NCI-H1105 (cell line): ENCODE measurements around the gene USF1.
"Not testable (repeated sequence)": the region's sequence is repeated elsewhere in the genome, so short reads cannot be mapped to it uniquely, and the experiment has no call there.

Source experiments
- DNase-seq: peaks from one replicate; lab custom pipeline; 2025; lab: John Stamatoyannopoulos, UW

The USF1 gene

DNA sequence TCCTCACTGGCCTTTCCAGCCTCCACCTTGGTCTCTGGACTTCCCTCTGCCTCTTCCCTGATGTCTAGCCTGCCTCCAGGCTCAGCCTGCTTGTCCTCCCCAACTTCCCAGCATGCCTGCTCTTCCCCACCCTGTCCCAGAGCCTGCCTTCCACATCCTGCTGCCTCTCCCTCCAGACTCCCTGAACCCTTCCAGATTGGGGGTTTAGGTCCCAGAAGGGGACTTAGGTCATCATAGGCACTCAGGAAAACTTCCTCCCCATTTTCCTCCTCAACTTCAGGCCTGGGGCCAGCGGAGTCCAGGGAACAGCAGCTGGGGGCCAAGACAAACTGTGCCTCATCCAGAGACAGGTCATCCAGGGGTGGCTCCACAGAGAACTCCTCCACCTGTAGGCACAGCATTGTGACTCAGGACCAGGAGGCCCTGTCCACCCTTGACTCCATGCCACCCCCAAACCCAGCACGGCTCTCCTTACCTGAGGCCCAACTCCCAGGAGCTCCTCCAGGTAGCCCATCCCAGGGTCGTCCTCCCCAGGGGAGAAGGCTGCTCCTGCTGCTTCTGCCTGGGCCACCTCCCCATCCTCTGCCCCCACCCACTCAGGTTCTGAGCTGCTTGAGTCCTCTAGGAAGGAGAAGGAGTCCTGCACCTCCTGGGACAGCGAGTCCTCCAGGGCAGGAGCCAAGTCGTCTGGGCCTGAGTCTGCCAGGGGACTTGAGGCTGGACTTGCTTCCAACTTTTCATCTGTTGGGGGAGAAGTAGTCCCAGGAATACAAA lies 3.4 kb upstream of the USF1 start:
- DNase-seq: no peak

DNA sequence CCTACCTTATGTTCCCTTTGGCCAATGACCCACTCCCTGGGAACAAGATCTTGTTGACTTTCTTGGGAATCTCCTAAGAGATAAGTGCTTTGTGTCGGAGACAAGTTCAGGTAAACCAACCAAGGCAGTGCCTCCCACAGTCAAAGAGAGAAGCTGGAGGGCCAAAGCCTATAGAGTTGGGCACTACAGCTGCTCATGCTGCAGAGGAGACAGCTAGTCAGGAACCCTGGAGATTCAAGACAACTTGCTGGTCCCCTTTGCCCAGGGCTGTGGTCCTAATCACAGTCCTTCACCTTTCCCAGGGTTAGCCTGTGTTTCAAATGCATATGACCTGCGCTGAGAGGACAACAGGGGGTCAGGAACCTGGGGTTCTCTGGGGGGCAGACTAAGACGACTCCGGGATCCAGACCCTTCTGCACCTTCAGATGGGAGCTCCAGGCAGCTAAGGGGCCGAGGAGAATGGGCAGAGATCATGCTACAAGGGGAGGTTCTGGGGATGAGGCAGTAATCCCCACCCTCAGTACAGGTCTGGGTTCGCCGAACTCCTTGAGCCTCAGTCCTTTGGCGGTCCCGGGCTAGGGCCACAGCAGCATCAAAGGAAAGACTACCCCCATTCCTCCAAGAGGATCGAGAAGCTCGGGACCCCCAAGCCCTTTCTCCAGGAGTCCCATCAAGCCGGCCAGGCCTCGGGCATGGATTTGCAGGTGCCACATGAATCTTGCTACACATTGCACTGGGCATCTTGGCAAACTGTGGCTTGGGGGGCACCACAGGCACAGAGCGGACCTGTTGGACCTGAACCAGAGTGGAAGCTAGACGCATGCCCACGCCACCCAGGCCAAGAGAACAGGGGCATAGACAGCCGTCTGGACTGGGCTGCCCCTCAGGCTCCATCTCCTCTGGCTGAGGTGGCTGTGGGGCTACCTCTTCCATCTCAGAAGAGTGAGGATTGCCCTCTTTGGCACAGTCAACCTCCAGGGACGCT lies 2.0 kb upstream of the USF1 start:
- no peak for DNase-seq

DNA sequence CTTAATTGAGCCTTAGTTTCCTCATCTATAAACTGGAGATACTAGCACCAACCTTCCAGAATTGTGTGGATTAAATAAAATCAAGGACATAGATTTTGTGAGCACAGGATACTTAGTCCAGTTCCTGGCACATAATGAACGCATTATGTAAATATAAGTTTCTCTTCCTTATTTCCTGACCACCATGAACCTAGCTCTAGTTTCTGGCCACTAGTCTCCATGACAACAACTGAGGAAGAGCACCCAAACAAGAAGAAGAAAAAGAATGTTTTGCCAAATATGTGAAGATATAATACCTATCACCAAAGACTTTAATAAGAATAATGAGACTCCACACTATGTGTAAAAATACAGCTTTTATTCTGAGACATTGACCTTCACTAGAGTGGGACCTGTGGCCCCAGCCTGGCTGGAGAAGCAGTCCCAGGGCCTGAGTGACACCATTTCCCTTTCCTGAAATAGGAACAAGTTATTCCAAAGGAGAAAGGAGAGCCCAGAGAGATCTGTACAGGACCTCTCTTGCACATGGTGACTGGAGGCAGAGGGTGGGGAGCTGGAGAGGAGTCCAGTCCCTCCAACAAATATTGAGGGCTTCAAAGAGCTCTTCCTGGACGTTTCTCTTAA lies 940 bp upstream of the USF1 start:
- DNase-seq: no peak

DNA sequence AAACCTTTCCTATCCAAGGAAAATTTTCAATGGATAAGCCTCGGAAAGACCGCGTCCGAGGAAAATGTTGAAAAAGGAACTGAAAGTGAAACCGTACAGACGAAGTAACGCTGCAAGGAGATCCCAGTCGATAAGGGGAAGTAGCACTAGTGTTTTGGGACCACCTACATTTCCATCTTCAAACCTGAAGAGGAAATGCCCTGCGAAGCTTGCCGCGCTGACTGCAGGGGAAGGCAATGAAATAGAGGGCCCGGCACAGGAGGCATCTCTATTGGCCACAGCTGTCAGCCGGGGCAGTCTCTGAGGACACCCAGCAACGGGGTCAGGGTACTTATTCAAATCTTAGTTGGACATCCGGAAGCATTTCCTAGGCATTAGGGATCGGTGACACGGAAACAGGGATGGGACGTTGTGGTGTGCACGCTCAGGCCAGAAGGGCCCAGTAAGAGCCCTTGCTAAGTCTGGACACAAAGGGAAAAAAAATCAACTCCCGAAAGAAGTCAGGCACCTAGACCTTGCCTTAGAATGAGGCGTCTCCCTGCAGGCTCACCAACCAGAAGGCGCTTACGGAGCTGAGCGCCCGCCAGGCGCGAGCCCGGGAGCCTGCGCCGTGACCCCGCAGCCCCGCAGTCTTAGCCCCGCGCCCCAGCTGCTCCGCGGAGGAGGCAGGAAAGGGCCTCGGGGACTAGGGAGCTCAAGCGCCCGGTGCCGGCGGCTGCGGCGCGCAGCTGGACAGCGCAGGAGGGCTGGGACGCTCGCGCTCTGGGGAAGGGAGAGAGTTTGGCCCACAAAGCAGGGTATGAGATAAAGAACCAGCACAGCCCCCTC lies 655 bp downstream of the USF1 start:
- peak; percentile 8 for DNase-seq

DNA sequence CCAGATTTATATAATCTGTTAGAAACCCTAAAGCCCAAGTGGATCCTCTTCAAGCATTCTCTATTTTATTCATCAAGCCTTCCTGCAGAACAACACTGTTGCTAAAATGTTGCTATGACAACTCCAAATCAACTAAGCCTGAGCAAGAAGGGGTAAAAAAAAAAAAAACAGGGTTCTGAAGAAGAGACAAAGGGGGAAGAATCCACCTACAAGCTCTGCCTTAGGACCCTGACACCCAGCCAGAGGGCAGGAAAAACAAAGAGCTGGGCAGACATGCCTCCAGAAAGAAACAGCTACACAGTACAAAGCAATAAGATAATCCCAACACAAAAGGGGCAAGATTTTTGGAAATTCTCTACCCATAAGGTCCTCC lies 1.3 kb downstream of the USF1 start:
- no peak for DNase-seq

DNA sequence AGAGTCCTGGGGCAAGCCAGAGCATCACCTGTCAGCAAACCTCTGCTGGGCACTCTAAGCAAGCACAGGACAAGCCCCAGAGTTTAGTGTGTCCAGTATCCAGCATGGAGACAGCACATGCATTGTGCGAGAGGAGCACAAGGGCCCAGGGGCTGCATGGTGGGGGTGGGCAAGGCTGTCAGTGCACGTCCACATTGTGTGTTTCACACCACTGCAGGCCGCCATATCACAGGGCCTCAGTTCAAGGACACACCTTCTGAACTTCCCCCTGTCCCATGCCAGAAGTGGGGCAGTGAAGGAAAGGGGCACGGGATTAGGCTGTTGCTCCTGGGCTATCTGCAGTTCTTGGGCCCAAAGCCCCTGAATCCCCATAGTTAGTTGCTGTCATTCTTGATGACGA lies 6.2 kb downstream of the USF1 start:
- DNase-seq: no peak

DNA sequence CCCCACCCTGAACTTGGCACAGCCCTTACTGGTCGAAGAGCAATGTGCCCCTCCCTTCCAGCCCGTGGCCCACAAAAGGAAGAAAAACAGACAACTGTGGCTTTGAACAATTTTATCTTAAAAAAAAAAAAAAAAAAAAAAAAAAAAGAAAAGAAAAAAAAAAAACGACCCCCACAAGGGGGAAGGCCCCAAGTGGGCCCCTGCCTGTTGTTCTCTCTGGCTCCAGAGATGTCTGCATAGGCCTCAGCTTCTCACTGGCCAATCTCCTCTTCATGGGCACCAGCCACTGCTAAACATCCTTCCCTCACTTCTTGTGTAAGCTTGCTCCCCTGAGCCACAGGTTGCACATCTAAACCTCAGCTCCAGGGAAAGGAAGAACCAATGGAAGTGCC lies 6.6 kb downstream of the USF1 start:
- no peak for DNase-seq

DNA sequence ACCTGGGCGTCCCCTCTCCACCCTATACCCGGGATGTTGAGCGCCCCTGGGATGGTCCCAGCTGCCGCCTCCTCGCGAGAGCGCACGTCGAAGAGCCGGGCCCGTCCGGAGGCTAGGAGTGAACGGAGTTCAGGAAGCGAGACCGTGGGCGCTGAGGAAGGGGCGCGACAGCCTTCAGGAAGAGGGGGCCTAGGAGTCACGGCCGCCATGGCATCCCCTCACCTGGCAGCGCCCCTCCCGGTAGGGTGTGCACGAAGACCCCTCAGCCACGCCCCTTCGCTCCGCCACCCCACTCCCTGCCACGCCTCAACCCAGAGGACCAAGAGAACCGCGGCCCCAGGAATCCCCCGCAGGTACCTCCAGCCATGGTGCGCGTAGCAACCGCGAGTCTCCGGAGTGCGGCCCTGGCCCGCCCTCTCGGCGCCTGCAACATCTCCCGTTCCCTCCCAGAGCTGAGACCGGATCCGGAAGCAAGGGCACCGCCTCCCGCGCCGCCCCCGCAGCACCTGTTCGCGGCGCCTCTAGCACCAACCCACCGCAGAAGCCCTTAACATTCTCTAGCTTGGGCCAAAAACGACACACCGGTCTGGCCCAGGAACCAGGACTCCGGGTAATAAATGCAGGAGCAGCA lies 7.1 kb downstream of the USF1 start, which contains the start of gene TSTD1:
Gene TSTD1 (minus strand): TSS at position 442 of the 631 bp plus-strand sequence. CDS start 75 bp downstream, at position 367.
- DNase-seq: peak; percentile 80

DNA sequence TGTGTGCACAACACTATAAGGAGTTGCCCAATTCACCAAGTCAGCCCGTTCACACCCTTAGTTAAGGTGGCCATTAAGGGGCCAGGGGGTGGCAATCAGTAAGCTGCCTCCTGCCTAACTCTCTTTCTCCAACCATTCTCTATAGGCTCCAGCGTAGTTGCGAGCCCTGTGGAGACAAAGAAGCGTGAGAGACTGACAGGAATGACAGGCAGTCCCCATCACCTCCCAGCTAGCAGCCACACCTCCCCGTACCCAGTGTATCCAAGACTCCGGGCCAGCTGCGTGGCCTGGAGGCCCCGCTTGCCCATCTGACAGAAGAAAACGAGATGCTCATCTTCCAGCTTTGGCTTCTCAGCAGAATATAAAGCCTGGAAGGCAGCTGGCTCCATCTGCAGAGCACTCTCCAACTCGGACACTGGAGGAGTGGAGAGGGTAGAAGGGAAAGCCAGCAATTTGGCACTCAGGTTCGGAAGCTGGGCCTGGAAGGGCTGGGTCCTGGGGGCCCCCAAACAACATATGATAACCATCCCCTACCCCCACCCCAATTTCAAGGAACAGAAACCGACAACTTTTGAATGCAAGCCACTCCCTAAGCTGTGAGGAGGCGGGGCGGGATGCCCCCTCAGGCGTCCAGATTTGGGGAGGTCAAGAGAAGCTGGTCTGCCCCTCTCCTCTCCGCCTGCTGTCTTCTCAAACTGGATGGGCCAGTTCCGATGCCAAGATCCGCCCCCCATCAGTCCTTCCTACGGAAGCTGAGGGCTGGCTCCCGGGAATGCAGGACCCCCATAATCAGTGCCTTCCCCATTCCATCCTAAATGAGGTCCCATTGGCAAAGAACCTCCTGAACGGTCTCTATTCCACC lies 7.9 kb downstream of the USF1 start:
- DNase-seq: peak; percentile 38

DNA sequence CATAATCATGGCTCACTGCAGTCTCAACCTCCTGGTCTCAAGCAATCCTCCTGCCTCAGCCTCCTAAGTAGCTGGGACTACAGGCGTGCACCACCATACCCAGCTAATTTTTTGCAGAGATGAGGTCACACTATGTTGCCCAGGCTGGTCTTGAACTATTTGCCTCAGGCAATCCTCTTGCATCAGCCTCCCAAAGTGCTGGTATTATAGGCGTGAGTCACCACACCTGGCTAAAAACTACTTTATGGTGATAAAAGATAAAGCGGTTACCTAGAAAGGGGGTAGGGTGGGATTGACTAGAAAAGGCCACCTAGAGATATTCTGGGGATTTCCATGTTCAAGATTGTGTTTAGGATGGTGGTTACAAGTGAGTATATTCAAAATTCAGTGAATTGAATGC lies 12.0 kb downstream of the USF1 start:
- DNase-seq: no peak

DNA sequence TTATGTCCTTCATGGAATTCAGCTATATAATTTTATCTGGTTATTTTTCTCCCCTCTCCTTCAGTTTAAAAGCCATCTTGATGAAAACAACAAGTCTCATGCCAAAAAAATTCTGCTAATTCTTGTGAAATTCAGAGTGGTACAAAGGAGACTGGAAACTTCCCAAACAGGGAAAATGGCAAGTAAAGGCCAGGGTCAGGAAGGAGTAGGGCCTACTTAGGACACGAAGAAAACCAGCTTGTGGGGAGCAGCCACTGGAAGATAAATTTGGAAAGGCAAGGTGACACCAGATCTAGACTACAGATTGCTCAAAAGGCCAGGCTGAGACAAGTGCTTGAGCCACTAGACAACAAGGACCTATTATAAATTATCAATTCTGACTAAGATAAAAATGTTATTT lies 13.4 kb downstream of the USF1 start:
- no peak for DNase-seq

DNA sequence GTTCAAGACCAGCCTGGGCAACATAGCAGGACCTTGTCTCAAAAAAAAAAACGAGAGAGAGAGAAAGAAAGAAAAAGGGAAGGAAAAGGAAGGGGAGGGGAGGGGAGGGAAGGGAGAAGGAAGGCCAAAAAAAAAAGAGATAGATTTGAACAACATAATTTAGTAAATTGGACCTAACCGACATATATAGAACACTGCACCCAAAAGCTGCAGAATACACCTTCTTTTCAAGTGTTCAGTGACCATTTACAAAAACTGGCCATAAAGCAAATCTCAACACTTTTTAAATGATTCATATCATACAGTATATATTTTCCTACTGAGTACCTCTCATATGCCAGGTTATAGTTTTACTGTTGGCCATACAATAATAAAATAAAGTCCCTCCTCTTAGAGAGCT lies 13.9 kb downstream of the USF1 start:
- no peak for DNase-seq

DNA sequence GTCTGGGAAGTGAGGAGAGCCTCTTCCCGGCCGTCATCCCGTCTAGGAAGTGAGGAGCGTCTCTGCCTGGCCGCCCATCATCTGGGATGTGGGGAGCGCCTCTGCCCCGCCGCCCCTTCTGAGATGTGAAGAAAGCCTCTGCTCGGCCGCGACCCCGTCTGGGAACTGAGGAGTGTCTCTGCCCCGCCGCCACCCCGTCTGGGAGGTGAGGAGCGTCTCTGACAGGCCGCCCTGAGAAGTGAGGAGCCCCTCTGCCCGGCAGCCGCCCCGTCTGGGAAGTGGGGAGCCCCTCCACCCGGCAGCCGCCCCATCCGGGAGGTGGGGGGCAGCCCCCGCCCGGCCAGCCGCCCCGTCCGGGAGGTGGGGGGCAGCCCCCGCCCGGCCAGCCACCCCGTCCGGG lies 16.3 kb downstream of the USF1 start:
- DNase-seq: not testable (repeated sequence)

DNA sequence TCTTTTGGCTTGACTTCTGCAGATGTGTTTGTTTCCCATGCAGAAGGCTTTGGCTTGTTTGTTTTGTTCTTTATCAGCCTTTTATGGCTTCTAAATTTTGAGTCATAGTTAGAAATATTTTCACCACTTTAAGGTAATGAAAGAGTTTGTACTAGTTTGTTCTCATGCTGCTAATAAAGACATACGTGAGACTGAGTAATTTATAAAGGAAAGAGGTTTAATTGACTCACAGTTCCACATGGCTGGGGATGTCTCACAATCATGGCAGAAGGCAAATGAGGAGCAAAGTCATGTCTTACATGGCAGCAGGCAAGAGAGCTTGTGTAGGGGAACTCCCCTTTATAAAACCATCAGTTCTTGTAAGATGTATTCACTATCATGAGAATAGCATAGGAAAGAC lies 18.8 kb downstream of the USF1 start:
- DNase-seq: not testable (repeated sequence)

DNA sequence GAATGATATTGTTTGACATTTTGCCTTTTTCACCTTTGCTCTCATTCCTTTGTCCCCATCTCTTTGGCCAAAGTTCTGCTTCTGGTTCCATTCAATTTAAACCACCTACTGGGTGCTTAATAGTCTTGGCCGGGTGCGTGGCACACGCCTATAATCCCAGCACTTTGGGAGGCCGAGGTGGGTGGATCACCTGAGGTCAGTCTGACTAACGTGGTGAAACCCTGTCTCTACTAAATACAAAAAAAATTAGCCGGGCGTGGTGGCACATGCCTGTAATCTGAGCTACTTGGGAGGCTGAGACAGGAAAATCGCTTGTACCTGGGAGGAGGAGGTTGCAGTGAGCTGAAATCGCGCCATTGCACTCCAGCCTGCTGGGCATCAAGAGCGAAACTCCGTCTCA lies 23.3 kb downstream of the USF1 start:
- not testable (repeated sequence) for DNase-seq

DNA sequence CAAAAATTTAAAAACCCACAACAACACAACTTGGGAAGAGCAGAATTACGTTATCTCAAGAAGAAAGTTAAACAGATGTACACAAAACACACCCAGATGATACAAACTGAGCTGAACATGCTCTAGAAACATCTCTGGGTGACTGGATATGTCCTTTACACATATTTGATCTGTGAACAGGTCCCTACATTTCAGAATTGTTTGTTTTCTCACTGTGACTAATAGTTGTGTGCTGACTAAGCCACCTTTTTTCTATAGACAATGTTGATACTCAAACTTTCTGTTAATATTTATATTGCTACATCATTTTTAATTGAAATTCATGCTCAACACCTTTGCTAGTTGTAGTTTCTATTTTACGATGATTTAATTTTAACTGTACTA lies 23.8 kb downstream of the USF1 start:
- DNase-seq: no peak

DNA sequence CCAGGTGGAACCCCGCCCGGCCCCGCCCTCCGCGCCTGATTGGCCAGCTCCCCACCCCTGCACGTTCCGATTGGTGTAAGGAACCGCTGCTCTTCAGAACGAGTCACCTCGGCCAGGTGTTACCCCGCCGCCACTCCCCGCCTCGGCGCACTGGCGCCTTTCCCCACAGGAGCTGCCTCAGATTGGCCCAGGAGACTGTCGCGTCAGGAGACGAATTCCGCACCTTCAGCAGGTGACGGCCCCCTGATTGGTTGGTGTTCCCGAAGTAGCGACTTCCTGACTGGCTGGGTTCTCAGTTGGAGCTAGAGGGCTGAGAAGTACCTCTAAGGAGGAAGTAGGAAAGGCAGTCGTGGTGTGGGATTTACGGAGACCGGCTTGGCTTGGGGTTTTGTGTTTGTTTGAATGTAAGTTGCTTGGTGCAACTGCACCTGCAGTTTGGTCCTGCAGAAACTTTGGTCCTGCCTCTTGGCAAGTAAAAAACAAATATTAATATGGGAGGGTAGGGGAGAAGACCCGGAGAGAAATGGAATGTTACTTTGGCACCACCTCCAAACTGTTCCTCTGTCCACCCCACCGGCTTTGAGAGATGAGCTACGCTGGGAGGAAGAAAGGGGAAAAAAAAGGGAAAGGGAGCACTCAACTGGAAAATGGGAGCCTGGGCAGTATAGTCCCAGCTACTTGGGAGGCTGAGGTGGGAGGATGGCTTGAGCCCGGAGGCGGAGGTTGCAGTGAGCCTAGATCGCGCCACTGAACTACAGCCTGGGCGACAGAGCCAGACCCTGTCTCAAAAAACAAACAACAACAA lies 24.4 kb downstream of the USF1 start:
- peak; percentile 99 for DNase-seq

DNA sequence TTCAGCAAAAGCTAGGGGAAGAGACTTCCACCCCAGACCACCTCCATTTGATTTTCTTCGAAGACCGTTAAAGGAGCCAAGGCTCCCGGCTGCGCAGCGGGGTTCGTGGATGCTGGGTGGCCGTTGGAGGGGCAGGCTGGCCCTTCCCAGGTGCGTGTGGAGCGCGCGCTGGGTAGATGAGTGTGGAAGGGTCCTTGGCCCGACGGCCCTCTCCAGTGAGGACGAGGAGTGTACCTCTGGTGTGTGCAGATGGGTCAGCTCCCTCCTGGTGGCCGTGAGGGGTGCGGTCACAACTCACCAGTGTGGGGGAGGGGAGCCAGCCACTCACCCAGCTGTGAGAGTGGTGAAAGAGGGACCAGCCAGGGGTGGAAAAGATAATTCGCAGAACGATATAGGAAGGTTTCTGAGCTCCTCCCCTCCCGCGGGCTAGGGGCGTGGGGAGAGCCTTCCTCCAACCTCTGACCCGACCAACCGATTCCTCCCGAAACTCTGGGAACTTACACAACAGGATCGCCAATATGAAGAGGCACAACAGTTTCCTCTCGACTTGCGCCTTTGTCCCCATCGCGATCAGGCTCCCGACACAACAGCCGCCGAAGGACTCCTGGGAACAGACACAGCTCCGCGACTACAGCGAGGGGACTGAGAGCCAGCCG lies 25.1 kb downstream of the USF1 start, which contains the start of gene F11R:
Gene F11R (minus strand): TSS at position 644 of the 656 bp plus-strand sequence. CDS start 79 bp downstream, at position 565.
- peak; percentile 74 for DNase-seq
